ENCODE measurements around the gene TMPRSS7.
"Not testable (repeated sequence)": the region's sequence is repeated elsewhere in the genome, so short reads cannot be mapped to it uniquely, and the experiment has no call there.

Gene TMPRSS7

GRCh38 chr3:112072387-112073060 lies 38.0 kb downstream of the TMPRSS7 start:
- not testable (repeated sequence) for DNase-seq (ENCODE audit: low spot score)

GRCh38 chr3:112074006-112074405 lies 39.5 kb downstream of the TMPRSS7 start:
- no peak for DNase-seq (ENCODE audit: low spot score)

DNA sequence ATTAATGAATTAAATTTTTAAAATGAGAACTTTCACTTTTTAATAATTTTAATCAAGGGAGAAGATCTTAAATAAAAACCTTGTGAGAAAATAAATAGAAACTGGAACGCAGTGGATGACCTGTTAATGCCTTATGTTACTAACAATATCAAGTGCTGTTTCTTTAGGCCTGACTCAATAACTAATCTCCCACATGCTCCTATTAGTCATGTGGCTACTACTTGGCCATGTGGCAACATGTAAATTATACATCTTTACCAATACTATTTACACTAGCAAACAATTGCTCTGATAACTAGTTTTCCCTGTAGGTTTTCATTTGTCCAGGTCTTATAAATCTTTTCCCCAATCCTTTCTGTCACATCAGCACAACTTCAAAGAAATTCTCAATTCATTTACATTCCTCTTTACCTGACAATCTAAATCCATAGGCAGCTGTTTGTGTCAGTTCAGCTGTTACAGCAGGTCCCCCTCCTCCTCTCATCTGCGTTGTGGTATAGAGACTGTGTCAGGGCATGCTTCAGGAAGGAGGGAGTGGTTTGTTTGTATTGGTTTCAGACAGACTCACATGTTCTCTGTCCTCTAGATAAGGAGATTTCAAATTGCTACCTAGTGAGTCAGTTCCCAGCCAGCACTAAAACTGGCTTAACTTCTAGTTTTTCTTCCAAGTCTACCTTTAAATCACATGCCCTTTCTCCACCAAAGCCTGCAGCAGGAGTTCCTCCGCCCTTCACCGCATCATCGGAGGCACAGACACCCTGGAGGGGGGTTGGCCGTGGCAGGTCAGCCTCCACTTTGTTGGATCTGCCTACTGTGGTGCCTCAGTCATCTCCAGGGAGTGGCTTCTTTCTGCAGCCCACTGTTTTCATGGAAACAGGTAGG lies 40.3 kb downstream of the TMPRSS7 start:
- no peak for DNase-seq (ENCODE audit: low spot score)

DNA sequence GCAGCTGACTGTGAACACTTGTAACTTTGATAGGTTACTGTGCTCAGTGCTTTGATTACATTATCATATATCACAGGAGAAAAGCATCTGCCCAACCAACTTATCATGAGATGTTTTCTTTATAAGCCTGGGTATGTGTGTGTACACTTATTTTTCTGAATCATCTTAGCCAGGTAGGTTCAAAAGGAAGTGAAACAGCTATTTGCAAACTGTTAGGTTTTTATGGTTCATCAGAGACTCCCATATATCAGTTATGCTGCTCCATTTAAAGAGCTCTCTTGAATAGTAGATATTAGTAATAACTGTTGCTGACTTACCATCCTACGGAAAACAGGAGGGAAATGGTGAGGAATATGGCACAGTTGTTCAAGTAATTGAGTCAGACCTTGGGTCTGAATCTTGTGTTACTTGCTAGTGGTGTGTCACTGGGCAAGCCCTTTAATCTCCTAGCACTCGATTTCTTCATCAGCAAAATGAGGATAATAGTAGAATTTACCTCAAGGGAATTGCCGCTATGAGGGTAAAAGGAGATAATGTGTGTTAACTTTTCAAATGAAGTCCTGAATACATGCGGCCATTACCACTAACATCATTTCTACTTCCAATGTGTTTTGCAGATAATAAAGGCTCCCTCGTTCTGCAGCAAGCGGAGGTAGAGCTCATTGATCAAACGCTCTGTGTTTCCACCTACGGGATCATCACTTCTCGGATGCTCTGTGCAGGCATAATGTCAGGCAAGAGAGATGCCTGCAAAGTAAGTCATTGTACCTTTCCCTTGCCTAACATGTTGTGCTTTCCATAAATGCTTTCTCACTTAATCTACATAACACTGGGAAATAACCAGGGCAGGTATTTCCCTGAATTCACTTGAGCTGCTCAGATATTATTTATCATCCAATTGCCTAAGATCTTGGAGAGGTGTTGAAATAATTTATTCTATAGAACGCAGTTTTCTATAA lies 43.9 kb downstream of the TMPRSS7 start:
- no peak for DNase-seq (ENCODE audit: low spot score)

DNA sequence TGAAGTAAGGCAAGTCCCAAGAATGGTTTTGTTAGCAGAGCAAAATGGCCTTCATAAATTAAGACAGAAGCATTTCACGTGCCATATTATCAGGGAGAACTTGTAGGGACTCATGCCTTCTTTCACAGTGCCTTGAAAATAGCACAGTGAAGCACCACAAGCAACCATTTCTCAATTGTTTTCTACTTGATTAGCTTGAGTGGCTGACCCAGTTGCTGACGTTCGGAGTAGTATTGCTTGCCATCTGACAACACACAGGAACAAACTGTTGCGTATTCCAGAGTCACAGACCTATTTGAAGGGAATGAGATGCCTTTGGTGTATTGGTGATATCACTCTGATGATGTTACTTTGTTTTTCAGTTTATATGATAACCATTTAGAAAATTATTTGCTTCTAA lies 48.7 kb downstream of the TMPRSS7 start:
- DNase-seq (ENCODE audit: low spot score), result no peak

GRCh38 chr3:112084980-112085705 lies 50.6 kb downstream of the TMPRSS7 start:
- DNase-seq (ENCODE audit: low spot score), result no peak

DNA sequence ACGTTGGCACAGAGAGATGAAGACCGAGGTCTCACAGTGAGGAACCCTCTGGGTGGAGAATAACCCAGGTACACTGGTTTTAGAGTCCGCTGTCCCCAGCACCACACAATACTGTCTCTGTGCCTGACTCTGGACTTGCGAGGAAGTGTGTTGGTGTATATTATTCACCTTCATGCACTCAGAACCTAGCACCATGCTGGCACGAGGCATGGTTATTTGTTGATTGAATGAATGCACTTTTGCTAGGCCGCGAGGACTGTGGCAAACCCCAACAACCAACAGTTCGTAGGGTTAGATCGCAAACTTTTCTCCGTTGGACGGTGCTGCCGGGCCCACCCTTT lies 51.2 kb downstream of the TMPRSS7 start:
- DNase-seq (ENCODE audit: low spot score), result no peak

GRCh38 chr3:112086076-112086854 lies 51.7 kb downstream of the TMPRSS7 start, which contains the start of gene C3orf52:
TSS of gene C3orf52 (plus strand) at chr3:112086389. CDS start at chr3:112086408, 19 bp downstream.
- DNase-seq (ENCODE audit: low spot score), result peak; percentile 72

DNA sequence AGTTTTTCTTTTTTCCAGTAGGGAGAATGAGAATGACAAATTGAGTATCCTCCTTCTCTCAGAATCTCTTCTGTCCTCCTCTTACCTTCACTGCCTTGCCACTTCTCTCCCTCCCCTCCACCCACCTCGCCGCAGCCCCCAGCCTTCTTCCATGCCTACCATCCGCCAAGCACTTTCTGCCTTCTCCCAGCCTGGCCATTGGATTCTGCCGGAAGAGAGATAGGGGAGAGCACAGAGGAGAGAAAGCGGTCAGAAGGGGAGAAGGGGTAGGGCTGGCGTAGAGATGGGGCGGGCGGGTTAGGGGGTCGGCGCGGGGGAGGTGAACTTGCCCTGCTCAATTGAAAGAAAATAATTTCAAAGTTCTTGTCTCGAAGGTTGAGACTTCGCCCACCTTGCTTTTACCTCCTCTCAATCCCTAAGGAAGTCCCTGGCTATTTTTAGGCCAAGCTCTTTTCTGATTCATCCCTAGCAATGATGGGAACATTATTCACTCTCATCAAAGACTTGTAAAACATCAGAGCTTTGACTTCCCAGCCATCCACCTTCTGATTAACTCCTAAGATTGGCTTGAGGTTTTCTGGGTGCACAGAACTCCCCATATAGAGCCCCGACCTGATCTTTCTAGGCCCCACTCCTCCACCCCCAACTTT lies 52.5 kb downstream of the TMPRSS7 start:
- no peak for DNase-seq (ENCODE audit: low spot score)

GRCh38 chr3:112087746-112088145 lies 53.2 kb downstream of the TMPRSS7 start:
- no peak for DNase-seq (ENCODE audit: low spot score)

DNA sequence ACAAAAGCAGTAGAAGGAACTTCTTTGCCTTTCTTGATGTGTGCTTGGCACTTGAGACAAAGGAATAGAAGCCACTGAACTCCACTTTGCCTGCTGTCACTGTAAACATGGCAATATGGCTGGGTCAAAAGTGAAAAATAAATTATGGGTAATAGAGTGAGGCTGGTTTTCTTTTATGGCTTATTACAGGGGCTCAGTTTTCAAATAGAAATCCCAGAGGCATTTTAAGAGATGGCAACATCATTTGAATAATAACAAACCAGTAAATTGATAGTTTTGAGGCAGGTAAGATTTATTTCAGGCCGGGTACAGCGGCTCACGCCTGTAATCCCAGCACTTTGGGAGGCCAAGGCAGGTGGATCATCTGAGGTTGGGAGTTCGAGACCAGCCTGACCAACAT lies 54.4 kb downstream of the TMPRSS7 start:
- DNase-seq (ENCODE audit: low spot score), result no peak

DNA sequence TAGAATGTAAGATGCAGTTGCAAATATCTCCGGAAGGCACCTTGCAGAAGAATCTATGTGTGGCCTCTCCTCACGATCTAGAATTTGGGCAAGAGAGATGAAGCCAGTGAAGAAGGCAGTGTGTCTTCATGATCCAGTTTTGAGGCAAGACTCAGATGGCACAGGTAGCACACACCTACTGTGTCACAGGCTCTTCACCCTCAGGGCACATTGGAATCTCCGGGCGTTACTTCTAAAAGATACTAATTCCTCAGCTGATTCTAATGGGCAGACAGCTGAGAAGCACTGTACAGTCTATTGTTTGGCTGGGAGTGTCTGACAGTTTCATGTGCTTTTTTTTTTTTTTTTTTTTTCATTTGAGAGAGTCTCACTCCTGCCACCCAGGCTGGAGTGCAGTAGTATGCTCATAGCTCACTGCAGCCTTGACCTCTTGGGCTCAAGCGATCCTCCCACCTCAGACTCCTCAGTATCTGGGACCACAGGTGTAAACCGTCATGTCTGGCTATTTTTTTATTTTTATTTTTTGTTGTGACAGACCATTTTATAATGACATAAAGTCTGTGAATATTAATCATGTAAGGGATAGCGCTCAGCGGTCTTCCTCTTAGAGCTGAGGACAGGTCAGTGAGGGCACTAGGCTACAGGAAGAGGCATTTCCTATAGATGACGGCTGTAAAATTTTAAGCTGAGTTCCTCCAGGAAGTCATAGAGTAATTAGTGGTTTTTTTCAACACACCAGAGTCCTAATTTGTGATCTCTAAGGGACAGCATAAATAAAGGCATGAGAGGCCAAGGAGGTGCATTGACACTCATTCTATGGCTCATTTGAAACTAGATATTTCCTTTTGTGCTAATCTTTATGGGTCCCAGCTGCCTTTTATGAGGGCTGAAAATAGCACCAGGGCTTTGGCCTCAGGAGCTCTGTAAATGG lies 55.7 kb downstream of the TMPRSS7 start:
- DNase-seq (ENCODE audit: low spot score), result no peak

DNA sequence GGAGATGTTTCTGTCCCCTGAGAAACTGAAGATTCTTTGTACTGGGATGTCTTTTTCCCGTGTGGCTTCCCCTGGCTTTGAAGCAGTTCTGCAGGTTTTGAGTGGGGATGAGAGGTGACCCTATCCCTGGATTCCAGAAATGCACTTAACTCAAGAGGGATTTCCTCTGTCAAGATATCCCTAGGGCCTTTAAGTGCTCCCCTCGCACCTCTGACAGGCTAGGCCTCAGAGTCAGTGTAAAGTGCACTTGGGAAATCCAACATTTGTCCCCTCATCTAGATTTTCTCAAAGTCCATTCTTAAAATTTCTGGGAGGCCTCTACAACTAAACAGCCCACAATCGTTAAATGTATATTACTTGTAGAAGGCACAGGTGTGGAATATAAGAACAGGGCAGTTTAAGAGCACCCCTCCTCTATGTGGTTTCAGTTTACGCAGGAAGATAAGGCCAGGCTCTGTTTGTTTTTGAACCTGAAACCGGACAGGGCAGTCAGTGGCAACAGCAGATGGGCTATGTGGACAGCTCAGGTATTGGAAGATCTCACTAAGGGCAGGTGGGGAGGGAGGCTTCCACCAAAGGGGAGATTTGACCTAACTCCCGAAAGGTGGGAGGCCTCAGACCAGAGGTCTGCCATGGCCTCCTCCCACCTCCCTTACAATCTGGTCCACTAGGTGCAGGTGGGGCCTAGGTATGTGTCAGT lies 56.5 kb downstream of the TMPRSS7 start:
- no peak for DNase-seq (ENCODE audit: low spot score)

- DNase-seq (ENCODE audit: low spot score), result no peak
Observed at GRCh38 chr3:112092496-112093179, 58.1 kb downstream of the TMPRSS7 start.

GRCh38 chr3:112093180-112093522 lies 58.6 kb downstream of the TMPRSS7 start:
- DNase-seq (ENCODE audit: low spot score), result no peak

DNA sequence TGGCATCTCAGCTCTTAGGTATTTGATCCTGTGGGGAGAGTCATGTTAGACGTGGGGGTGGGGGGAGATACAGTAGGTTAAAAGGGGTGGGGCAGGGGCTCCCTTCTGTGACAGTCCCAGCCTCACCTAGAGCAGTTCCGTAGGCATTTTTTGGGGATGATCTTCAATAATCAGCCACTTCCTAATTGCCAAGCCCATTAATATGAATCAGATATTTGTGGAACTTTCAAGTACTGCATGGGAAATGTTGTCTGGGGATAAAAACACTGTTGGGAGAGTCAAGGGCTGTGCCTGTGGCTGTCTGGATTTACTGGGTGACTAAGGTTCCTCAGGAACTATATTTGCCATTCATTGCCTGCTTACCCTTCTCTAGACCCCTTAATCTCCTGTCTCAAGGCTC lies 61.2 kb downstream of the TMPRSS7 start:
- no peak for DNase-seq (ENCODE audit: low spot score)

- DNase-seq (ENCODE audit: low spot score), result no peak
Observed at GRCh38 chr3:112096176-112096575, 61.6 kb downstream of the TMPRSS7 start.

DNA sequence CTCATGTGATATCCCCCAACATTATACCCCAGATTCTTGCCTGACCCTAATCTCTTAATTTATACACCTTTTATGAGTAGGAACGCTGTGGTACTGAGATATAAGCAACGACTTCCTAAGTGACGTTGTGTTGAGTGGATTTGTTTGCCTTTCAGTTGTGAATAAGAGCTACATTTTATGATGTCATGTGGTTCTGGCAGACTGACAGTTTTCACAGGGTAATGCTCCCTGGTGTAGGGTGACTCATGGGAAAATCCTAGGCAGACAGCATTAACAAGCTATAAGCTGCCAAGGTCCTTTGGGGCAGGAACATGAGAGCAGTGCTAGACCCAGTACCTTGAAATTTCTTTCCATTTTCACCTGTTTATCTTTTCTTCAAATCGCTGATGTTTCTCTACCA lies 62.8 kb downstream of the TMPRSS7 start:
- DNase-seq (ENCODE audit: low spot score), result no peak
